ENCODE results near the gene RHEX. TPM values are rescaled to one million over a fixed set of nuclear protein-coding genes. Genes with fewer than 3 reads are reported as not detected.

RHEX gene
- total RNA-seq, 1 donor from 2014 or later = not detected

GRCh38 chr1:206036663-206037455, 16.1 kb upstream of the RHEX start:
- Histone ChIP-seq H3K27ac (ENCODE audit: low read depth, low read length) (no peak overlapping the region), H3K4me2 (ENCODE audit: low read length) (no peak overlapping the region), H3K4me1 (ENCODE audit: insufficient read depth, low read length) (no peaks in the 10 kb centered on the region), H3K9me3 (ENCODE audit: insufficient read depth, low read depth, low read length) (no peaks in the 10 kb centered on the region), H3K36me3 (ENCODE audit: insufficient read depth, low read length) (no peaks in the 10 kb centered on the region), H4K20me1 (ENCODE audit: insufficient read depth, low read length) (no peaks in the 10 kb centered on the region), H3K9ac (ENCODE audit: low read length) (no peak overlapping the region), H3K27me3 (ENCODE audit: insufficient read depth, low read length) (peaks cover 56% of the 10 kb centered on the region), H3K79me2 (ENCODE audit: insufficient read depth, low read length) (no peaks in the 10 kb centered on the region), H2AFZ (ENCODE audit: low read depth, low read length) (no peak overlapping the region), H3K4me3 (ENCODE audit: insufficient read depth, low read depth, low read length) (no peak overlapping the region)
- Mint-ChIP-seq H3K4me1 (ENCODE audit: low read depth, unreplicated experiment) (peaks cover 4% of the 10 kb centered on the region), H3K36me3 (ENCODE audit: low read depth, unreplicated experiment) (no peaks in the 10 kb centered on the region), H3K27me3 (ENCODE audit: low read depth, unreplicated experiment) (peaks cover 55% of the 10 kb centered on the region), H3K4me3 (ENCODE audit: unreplicated experiment) (no peak overlapping the region), H3K9me3 (ENCODE audit: unreplicated experiment) (peaks cover 15% of the 10 kb centered on the region), H3K27ac (ENCODE audit: unreplicated experiment) (no peak overlapping the region)
- DNase-seq (ENCODE audit: low read depth) (no peak), FAIRE-seq (no peak)
- TF ChIP-seq CTCF (IDR thresholded peaks at IDR 0.05; ENCODE audit: insufficient read depth, low read depth, low read length) = no peak

- Histone ChIP-seq H3K9ac (ENCODE audit: low read length) (no peak overlapping the region), H3K4me3 (ENCODE audit: insufficient read depth, low read depth, low read length) (no peak overlapping the region), H3K27me3 (ENCODE audit: insufficient read depth, low read length) (peaks cover 58% of the 10 kb centered on the region), H3K79me2 (ENCODE audit: insufficient read depth, low read length) (no peaks in the 10 kb centered on the region), H3K4me2 (ENCODE audit: low read length) (no peak overlapping the region), H3K27ac (ENCODE audit: low read depth, low read length) (no peak overlapping the region), H4K20me1 (ENCODE audit: insufficient read depth, low read length) (no peaks in the 10 kb centered on the region), H2AFZ (ENCODE audit: low read depth, low read length) (no peak overlapping the region), H3K36me3 (ENCODE audit: insufficient read depth, low read length) (no peaks in the 10 kb centered on the region), H3K9me3 (ENCODE audit: insufficient read depth, low read depth, low read length) (no peaks in the 10 kb centered on the region), H3K4me1 (ENCODE audit: insufficient read depth, low read length) (no peaks in the 10 kb centered on the region)
- H3K4me3 Mint-ChIP-seq (ENCODE audit: unreplicated experiment) = no peak overlapping the region
- no peak overlapping the region for H3K27ac Mint-ChIP-seq (ENCODE audit: unreplicated experiment)
- H3K36me3 Mint-ChIP-seq (ENCODE audit: low read depth, unreplicated experiment) = no peaks in the 10 kb centered on the region
- peaks cover 51% of the 10 kb centered on the region for H3K27me3 Mint-ChIP-seq (ENCODE audit: low read depth, unreplicated experiment)
- FAIRE-seq (no peak), DNase-seq (ENCODE audit: low read depth) (no peak)
- peaks cover 13% of the 10 kb centered on the region for H3K9me3 Mint-ChIP-seq (ENCODE audit: unreplicated experiment)
- H3K4me1 Mint-ChIP-seq (ENCODE audit: low read depth, unreplicated experiment) = peaks cover 4% of the 10 kb centered on the region
- TF ChIP-seq CTCF (IDR thresholded peaks at IDR 0.05; ENCODE audit: insufficient read depth, low read depth, low read length) (no peak), EZH2 (IDR thresholded peaks at IDR 0.05; ENCODE audit: insufficient read depth, low read length) (no peak)
Observed at GRCh38 chr1:206037581-206037980, 15.4 kb upstream of the RHEX start.
